Liver (tissue), 9 donors: ENCODE measurements around the gene PCDH9. TPM values are rescaled to one million over a fixed set of nuclear protein-coding genes. Genes with fewer than 3 reads are reported as not detected.

Experiments
- DNase-seq: peaks from one replicate; pipeline ENCODE4 v3.0.0-alpha.2; 2017; ENCODE audit warnings: low spot score
- H3K27ac ChIP-seq, 2 donors: one replicate each; pipeline ENCODE4 v1.7.0; 2013; ENCODE audit warnings: inconsistent platforms in 2 of 2, low read length in 2 of 2, control low read depth in 1 of 2, low read depth in 1 of 2, mild to moderate bottlenecking in 1 of 2
- H3K27me3 ChIP-seq, 4 donors: one replicate each; pipeline versions ENCODE4 v1.6.1 to v1.7.0; 2013; ENCODE audit warnings: low read length in 3 of 4, inconsistent platforms in 1 of 4, mild to moderate bottlenecking in 1 of 4, moderate library complexity in 1 of 4; ENCODE audit not compliant: control insufficient read depth in 4 of 4, insufficient read depth in 4 of 4
- H3K36me3 ChIP-seq, 4 donors: one replicate each; pipeline versions ENCODE4 v1.6.1 to v1.7.0; 2013; ENCODE audit warnings: low read length in 3 of 4, mild to moderate bottlenecking in 3 of 4, low read depth in 1 of 4, moderate library complexity in 1 of 4; ENCODE audit not compliant: control insufficient read depth in 4 of 4, insufficient read depth in 3 of 4
- H3K4me1 ChIP-seq, 4 donors: one replicate each; pipeline versions ENCODE4 v1.6.1 to v1.7.0; 2013; ENCODE audit warnings: low read length in 3 of 4, mild to moderate bottlenecking in 3 of 4, moderate library complexity in 1 of 4; ENCODE audit not compliant: control insufficient read depth in 4 of 4, insufficient read depth in 4 of 4
- H3K4me3 ChIP-seq, 3 donors: one replicate each; pipeline versions ENCODE4 v1.6.1 to v1.7.0; 2013; ENCODE audit warnings: low read length in 3 of 3, control low read depth in 1 of 3, low read depth in 1 of 3, mild to moderate bottlenecking in 1 of 3
- H3K9ac ChIP-seq, 2 donors: one replicate each; pipeline ENCODE4 v1.7.0; 2013; ENCODE audit warnings: low read length in 2 of 2, mild to moderate bottlenecking in 2 of 2, moderate library complexity in 2 of 2, control low read depth in 1 of 2, low read depth in 1 of 2
- H3K9me3 ChIP-seq, 4 donors: one replicate each; pipeline versions ENCODE4 v1.6.1 to v1.7.0; 2013; ENCODE audit warnings: low read length in 3 of 4; ENCODE audit not compliant: control insufficient read depth in 4 of 4
- EGR1 ChIP-seq, 2 donors: IDR thresholded peaks; 2 replicates each; pipeline ENCODE4 v1.6.1; 2016 to 2018; ENCODE audit warnings: antibody characterized with exemption in 2 of 2, low read depth in 2 of 2
- FOXA1 ChIP-seq: IDR thresholded peaks from 2 replicates; pipeline ENCODE4 v1.6.1; 2016; ENCODE audit warnings: antibody characterized with exemption
- FOXA2 ChIP-seq: IDR thresholded peaks from 2 replicates; pipeline ENCODE4 v1.6.1; 2016; ENCODE audit warnings: antibody characterized with exemption
- GABPA ChIP-seq, 2 donors: IDR thresholded peaks in 1 of 2; conservative IDR thresholded peaks in 1 of 2; 2 replicates each; pipeline ENCODE4 v1.6.1; 2016; ENCODE audit warnings: antibody characterized with exemption in 2 of 2, mild to moderate bottlenecking in 1 of 2, moderate library complexity in 1 of 2
- HNF4A ChIP-seq, 2 donors: conservative IDR thresholded peaks; 2 replicates each; pipeline ENCODE4 v1.6.1; 2016; ENCODE audit warnings: antibody characterized with exemption in 2 of 2, mild to moderate bottlenecking in 2 of 2
- HNF4G ChIP-seq: IDR thresholded peaks from 2 replicates; pipeline ENCODE4 v1.6.1; 2016; ENCODE audit warnings: antibody characterized with exemption
- JUND ChIP-seq, 2 donors: IDR thresholded peaks; 2 replicates each; pipeline ENCODE4 v1.6.1; 2016; ENCODE audit warnings: antibody characterized with exemption in 2 of 2
- NR2F2 ChIP-seq: IDR thresholded peaks from 2 replicates; pipeline ENCODE4 v1.6.1; 2016; ENCODE audit warnings: antibody characterized with exemption
- RAD21 ChIP-seq, 2 donors: IDR thresholded peaks; 2 replicates each; pipeline ENCODE4 v1.6.1; 2016; ENCODE audit warnings: antibody characterized with exemption in 2 of 2, mild to moderate bottlenecking in 2 of 2
- RXRA ChIP-seq, 2 donors: IDR thresholded peaks; 2 replicates each; pipeline ENCODE4 v1.6.1; 2017 to 2018; ENCODE audit warnings: antibody characterized with exemption in 2 of 2, mild to moderate bottlenecking in 1 of 2
- SP1 ChIP-seq: IDR thresholded peaks from 2 replicates; pipeline ENCODE4 v1.6.1; 2018; ENCODE audit warnings: antibody characterized with exemption, mild to moderate bottlenecking
- TAF1 ChIP-seq: conservative IDR thresholded peaks from 2 replicates; pipeline ENCODE4 v1.6.1; 2016; ENCODE audit warnings: antibody characterized with exemption, mild to moderate bottlenecking
- YY1 ChIP-seq: IDR thresholded peaks from 2 replicates; pipeline ENCODE4 v1.6.1; 2016; ENCODE audit warnings: antibody characterized with exemption, mild to moderate bottlenecking
- polyA plus RNA-seq, 2 donors: library from polyadenylated mRNA; stranded (reverse) in 1 of 2; unstranded in 1 of 2; fragments of 200-250 nt in 1 of 2; fragments of >200 nt in 1 of 2; fragmentation: Nextera tagmentation in 1 of 2; extraction: Ambion mirVana in 1 of 2; gene quantifications; one replicate each; pipeline versions ENCODE4 v1.2.1 to v1.2.3, GENCODE V29; 2013 to 2015
- total RNA-seq, 2 donors: library from RNA; depleted of rRNA; stranded (reverse); fragments of >200 nt; gene quantifications; one replicate each; pipeline ENCODE4 v1.2.3, GENCODE V29; 2014
- TF ChIP-seq, protein P1 (sequence below): fragments of 150-350 bp; IDR thresholded peaks from 2 replicates; pipeline ENCODE4 v1.5.1; 2017; ENCODE audit warnings: improper control_type of control experiment, low read depth, low read length; ENCODE audit not compliant: missing input control
- TF ChIP-seq, protein P2 (sequence below): IDR thresholded peaks from 2 replicates; pipeline ENCODE4 v1.6.1; 2016; ENCODE audit warnings: antibody characterized with exemption
- TF ChIP-seq, protein P3 (sequence below): IDR thresholded peaks from 2 replicates; pipeline ENCODE4 v1.6.1; 2016; ENCODE audit warnings: antibody characterized with exemption
- TF ChIP-seq, protein P4 (sequence below): IDR thresholded peaks from 2 replicates; pipeline ENCODE4 v1.6.1; 2016; ENCODE audit warnings: antibody characterized with exemption
- TF ChIP-seq, protein P5 (sequence below): IDR thresholded peaks from 2 replicates; pipeline ENCODE4 v1.6.1; 2016; ENCODE audit warnings: antibody characterized with exemption, mild to moderate bottlenecking
- donor health status: healthy.
- donor health status: healthy.
- donor health status: healthy.
- donor health status: healthy.
- donor health status: healthy.

Gene PCDH9
- total and polyA plus RNA-seq, 4 donors = 0.90 to 4.0 (median 2.2) TPM

DNA sequence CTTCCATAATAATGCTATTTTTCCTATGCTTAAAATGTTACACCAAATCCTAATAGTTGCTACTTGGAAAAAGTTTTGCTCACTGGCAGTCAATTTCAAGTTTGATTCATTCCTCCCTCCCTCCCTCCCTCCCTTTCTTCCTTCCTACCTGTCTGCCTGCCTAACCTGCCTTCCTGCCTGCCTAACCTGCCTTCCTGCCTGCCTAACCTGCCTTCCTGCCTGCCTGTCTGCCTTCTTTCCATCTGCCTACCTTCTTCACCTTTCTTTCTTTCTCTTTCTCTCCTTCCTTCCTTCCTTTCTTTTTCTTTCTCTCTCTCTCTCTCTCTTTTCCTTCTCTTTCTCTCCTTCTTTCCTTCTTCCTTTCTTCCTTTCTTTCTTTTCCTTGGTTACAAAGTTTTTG, 418.7 kb downstream of the PCDH9 start:
- no peak for DNase-seq
- Histone ChIP-seq H3K4me3 (no peak overlapping the region), H3K36me3 (no peaks in the 10 kb centered on the region), H3K27ac (no peak overlapping the region), H3K9me3 (no peaks in the 10 kb centered on the region), H3K4me1 (no peaks in the 10 kb centered on the region), H3K9ac (no peak overlapping the region), H3K27me3 (peaks cover 0 to 3% (median 0%) of the 10 kb centered on the region in 4 donors)
- TF ChIP-seq, protein P1, sequence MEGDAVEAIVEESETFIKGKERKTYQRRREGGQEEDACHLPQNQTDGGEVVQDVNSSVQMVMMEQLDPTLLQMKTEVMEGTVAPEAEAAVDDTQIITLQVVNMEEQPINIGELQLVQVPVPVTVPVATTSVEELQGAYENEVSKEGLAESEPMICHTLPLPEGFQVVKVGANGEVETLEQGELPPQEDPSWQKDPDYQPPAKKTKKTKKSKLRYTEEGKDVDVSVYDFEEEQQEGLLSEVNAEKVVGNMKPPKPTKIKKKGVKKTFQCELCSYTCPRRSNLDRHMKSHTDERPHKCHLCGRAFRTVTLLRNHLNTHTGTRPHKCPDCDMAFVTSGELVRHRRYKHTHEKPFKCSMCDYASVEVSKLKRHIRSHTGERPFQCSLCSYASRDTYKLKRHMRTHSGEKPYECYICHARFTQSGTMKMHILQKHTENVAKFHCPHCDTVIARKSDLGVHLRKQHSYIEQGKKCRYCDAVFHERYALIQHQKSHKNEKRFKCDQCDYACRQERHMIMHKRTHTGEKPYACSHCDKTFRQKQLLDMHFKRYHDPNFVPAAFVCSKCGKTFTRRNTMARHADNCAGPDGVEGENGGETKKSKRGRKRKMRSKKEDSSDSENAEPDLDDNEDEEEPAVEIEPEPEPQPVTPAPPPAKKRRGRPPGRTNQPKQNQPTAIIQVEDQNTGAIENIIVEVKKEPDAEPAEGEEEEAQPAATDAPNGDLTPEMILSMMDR = no peak
- no peak for TF ChIP-seq JUND (IDR thresholded peaks at IDR 0.05)
- TF ChIP-seq RAD21 (IDR thresholded peaks at IDR 0.05) = no peak
- no peak for TF ChIP-seq GABPA (IDR thresholded peaks at IDR 0.05 in 1 of 2, conservative IDR thresholded peaks at IDR 0.05 in 1 of 2)
- no peak for TF ChIP-seq YY1
- TF ChIP-seq TAF1 = no peak
- no peak for TF ChIP-seq FOXA1
- no peak for TF ChIP-seq SP1
- TF ChIP-seq, protein P2, sequence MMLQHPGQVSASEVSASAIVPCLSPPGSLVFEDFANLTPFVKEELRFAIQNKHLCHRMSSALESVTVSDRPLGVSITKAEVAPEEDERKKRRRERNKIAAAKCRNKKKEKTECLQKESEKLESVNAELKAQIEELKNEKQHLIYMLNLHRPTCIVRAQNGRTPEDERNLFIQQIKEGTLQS = no peak
- no peak for TF ChIP-seq RXRA (IDR thresholded peaks at IDR 0.05)
- TF ChIP-seq FOXA2 = no peak
- TF ChIP-seq, protein P3, sequence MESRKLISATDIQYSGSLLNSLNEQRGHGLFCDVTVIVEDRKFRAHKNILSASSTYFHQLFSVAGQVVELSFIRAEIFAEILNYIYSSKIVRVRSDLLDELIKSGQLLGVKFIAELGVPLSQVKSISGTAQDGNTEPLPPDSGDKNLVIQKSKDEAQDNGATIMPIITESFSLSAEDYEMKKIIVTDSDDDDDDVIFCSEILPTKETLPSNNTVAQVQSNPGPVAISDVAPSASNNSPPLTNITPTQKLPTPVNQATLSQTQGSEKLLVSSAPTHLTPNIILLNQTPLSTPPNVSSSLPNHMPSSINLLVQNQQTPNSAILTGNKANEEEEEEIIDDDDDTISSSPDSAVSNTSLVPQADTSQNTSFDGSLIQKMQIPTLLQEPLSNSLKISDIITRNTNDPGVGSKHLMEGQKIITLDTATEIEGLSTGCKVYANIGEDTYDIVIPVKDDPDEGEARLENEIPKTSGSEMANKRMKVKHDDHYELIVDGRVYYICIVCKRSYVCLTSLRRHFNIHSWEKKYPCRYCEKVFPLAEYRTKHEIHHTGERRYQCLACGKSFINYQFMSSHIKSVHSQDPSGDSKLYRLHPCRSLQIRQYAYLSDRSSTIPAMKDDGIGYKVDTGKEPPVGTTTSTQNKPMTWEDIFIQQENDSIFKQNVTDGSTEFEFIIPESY = no peak
- TF ChIP-seq, protein P4, sequence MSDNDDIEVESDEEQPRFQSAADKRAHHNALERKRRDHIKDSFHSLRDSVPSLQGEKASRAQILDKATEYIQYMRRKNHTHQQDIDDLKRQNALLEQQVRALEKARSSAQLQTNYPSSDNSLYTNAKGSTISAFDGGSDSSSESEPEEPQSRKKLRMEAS = no peak
- no peak for TF ChIP-seq EGR1 (IDR thresholded peaks at IDR 0.05; ENCODE audit: low read depth in 2 of 2)
- TF ChIP-seq HNF4A (conservative IDR thresholded peaks at IDR 0.05) = no peak
- no peak for TF ChIP-seq HNF4G
- TF ChIP-seq, protein P5, sequence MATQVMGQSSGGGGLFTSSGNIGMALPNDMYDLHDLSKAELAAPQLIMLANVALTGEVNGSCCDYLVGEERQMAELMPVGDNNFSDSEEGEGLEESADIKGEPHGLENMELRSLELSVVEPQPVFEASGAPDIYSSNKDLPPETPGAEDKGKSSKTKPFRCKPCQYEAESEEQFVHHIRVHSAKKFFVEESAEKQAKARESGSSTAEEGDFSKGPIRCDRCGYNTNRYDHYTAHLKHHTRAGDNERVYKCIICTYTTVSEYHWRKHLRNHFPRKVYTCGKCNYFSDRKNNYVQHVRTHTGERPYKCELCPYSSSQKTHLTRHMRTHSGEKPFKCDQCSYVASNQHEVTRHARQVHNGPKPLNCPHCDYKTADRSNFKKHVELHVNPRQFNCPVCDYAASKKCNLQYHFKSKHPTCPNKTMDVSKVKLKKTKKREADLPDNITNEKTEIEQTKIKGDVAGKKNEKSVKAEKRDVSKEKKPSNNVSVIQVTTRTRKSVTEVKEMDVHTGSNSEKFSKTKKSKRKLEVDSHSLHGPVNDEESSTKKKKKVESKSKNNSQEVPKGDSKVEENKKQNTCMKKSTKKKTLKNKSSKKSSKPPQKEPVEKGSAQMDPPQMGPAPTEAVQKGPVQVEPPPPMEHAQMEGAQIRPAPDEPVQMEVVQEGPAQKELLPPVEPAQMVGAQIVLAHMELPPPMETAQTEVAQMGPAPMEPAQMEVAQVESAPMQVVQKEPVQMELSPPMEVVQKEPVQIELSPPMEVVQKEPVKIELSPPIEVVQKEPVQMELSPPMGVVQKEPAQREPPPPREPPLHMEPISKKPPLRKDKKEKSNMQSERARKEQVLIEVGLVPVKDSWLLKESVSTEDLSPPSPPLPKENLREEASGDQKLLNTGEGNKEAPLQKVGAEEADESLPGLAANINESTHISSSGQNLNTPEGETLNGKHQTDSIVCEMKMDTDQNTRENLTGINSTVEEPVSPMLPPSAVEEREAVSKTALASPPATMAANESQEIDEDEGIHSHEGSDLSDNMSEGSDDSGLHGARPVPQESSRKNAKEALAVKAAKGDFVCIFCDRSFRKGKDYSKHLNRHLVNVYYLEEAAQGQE = no peak
- no peak for TF ChIP-seq NR2F2
